Fibroblast of the aortic adventitia (primary cell): ENCODE results near the gene IGF1R. TPM values are rescaled to one million over a fixed set of nuclear protein-coding genes. Genes with fewer than 3 reads are reported as not detected.

ENCODE experiments used
- DNase-seq: peaks from one replicate; pipeline ENCODE4 v3.0.0-alpha.2; 2010; ENCODE audit warnings: low read depth
- H3K4me3 ChIP-seq: 2 replicates; pipeline ENCODE4 v1.5.1; 2011; ENCODE audit warnings: low read depth, mild to moderate bottlenecking, control low read depth, low read length, moderate library complexity
- CTCF ChIP-seq: IDR thresholded peaks from 2 replicates; pipeline ENCODE4 v1.5.1; 2011; ENCODE audit warnings: mild to moderate bottlenecking, low read length, control low read depth, inconsistent platforms; ENCODE audit not compliant: insufficient read depth
- total RNA-seq: library from RNA; depleted of rRNA; stranded (reverse); fragments of >200 nt; gene quantifications from 2 replicates; pipeline ENCODE4 v1.2.3, GENCODE V29; 2012; ENCODE audit warnings: low replicate concordance

The IGF1R gene
- total RNA-seq, 1 donor = 45.6 TPM

- DNase-seq = no peak
- TF ChIP-seq CTCF = no peak
- no peak overlapping the region for H3K4me3 ChIP-seq
These were observed 301.3 kb downstream of the IGF1R start for GRCh38 chr15:98949624-98950023.

- no peak overlapping the region for H3K4me3 ChIP-seq
- no peak for TF ChIP-seq CTCF
- DNase-seq = no peak
These were observed 301.9 kb downstream of the IGF1R start for GRCh38 chr15:98950248-98950647.

GRCh38 chr15:98951004-98951403, 302.7 kb downstream of the IGF1R start:
- DNase-seq = no peak
- TF ChIP-seq CTCF = no peak
- H3K4me3 ChIP-seq = no peak overlapping the region

DNA sequence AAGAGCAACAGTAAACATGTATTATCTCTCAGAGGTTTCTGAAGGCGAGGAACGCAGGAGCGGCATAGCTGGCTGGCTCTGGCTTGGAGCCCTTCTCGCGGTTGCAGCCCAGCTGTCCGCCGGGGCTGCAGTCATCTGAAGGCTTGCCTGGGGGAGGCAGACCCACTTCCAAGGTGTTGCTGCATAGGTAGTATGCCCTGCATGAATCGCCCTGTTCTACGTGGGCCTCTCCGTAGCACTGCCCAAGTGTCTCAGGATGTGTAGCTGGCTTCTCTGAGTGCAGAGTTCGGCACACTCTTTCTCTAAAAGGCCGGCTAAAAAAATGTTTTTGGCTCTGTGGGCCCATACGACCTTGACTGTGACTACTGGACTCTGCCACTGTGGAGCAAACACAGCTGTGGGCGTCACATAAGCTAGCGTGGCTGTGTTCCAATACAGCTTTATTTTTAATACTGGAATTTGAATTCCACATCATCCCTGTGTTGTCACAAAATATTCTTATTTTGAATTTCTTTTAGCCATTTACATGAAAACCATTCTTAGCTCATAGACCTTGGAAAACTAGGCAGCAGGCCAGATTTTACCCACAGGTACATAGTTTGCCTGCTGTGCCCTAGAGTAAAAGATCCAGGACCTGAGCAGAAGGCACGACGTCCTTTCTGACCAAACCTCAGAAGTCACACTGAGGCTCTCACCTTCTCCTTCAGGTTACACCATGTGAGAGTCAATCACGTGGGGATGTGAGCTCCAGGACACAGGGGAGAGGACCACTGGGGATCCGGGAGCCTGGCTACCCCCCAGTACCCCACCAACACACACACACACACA, 303.4 kb downstream of the IGF1R start:
- TF ChIP-seq CTCF = no peak
- no peak for DNase-seq
- H3K4me3 ChIP-seq = no peak overlapping the region

GRCh38 chr15:98952381-98952803, 304.1 kb downstream of the IGF1R start:
- no peak for DNase-seq

DNA sequence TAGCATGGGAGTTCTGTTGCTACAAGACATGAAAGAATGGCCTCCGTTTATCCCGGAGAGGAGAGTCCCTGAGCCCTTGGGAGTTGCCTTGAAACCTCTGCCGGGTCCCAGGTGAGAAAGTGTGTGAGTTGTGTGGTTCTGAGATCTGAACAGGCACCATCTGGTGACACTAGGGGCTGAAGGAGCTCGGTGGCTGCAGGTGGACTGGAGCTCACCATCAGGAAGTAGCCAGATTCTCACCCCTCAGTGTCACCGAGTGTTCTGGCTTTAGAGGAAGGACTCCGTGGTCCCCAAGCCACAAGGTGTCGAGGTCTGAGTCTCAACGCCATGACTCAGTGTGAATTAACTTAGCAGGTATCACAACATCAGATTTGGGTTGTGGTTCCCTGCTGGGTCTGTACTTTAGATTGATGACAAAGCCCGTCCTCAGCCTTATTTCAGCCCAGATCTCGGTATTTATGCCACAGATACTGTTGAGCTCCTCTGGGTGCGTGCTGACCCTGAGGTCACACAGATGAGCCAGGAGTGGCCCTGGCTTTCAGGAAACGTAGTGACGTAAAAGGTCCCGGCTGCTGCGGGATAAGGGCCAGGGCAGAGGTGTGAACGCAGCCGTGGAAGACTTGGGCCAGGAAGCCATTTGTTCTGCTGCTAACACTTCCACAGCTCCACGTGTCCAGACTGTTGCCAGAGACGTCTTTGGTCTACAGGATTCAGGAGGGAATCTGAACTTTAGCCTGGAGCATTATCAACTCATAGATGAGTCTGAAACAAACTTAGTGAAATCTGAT, 304.9 kb downstream of the IGF1R start:
- DNase-seq = no peak
- no peak overlapping the region for H3K4me3 ChIP-seq
- TF ChIP-seq CTCF = no peak

More at GRCh38 chr15:98952381-98952803, 304.1 kb downstream of the IGF1R start:
- H3K4me3 ChIP-seq = no peak overlapping the region
- no peak for TF ChIP-seq CTCF
